Fibroblast of peridontal ligament (primary cell): Measurements from ENCODE around the gene ENO4.

Source experiments
- DNase-seq: peaks from one replicate; pipeline ENCODE4 v3.0.0-alpha.2; 2010; ENCODE audit errors: extremely low read depth

The ENO4 gene

GRCh38 chr10:116868198-116868676 is 18.9 kb downstream of the ENO4 start:
- DNase-seq = no peak

GRCh38 chr10:116868722-116869121 is 19.4 kb downstream of the ENO4 start:
- no peak for DNase-seq

GRCh38 chr10:116870949-116871348 is 21.6 kb downstream of the ENO4 start:
- no peak for DNase-seq

GRCh38 chr10:116873134-116873533 is 23.8 kb downstream of the ENO4 start:
- no peak for DNase-seq

GRCh38 chr10:116875897-116876296 is 26.6 kb downstream of the ENO4 start:
- DNase-seq = no peak

GRCh38 chr10:116877391-116877790 is 28.1 kb downstream of the ENO4 start:
- no peak for DNase-seq

GRCh38 chr10:116878123-116878522 is 28.8 kb downstream of the ENO4 start:
- no peak for DNase-seq

GRCh38 chr10:116879817-116880216 is 30.5 kb downstream of the ENO4 start:
- no peak for DNase-seq

- no peak for DNase-seq
Observed at GRCh38 chr10:116880716-116881482, 31.6 kb downstream of the ENO4 start.

- DNase-seq = no peak
Observed at GRCh38 chr10:116882639-116883038, 33.3 kb downstream of the ENO4 start.

- DNase-seq = no peak
Observed at GRCh38 chr10:116886772-116887171, 37.5 kb downstream of the ENO4 start.

GRCh38 chr10:116888380-116889055 is 39.2 kb downstream of the ENO4 start:
- peak; percentile 76 for DNase-seq

- no peak for DNase-seq
Observed at GRCh38 chr10:116889066-116889465, 39.8 kb downstream of the ENO4 start.

GRCh38 chr10:116891208-116891607 is 41.9 kb downstream of the ENO4 start:
- peak; percentile 81 for DNase-seq

- no peak for DNase-seq
Observed at GRCh38 chr10:116892907-116893685, 43.8 kb downstream of the ENO4 start.

GRCh38 chr10:116893686-116894037 is 44.4 kb downstream of the ENO4 start:
- no peak for DNase-seq

- DNase-seq = no peak
Observed at GRCh38 chr10:116899626-116900025, 50.3 kb downstream of the ENO4 start.

- DNase-seq = no peak
Observed at GRCh38 chr10:116905845-116906210, 56.5 kb downstream of the ENO4 start.

- DNase-seq = no peak
Observed at GRCh38 chr10:116907245-116907987, 58.1 kb downstream of the ENO4 start.

GRCh38 chr10:116909307-116909706 is 60.0 kb downstream of the ENO4 start:
- DNase-seq = no peak

GRCh38 chr10:116910910-116911309 is 61.6 kb downstream of the ENO4 start:
- no peak for DNase-seq

- no peak for DNase-seq
Observed at GRCh38 chr10:116912162-116912561, 62.9 kb downstream of the ENO4 start.
